ENCODE data around the gene NFATC1.

Gene NFATC1

GRCh38 chr18:79458917-79459803, 63.4 kb downstream of the NFATC1 start:
- CTCF ChIA-PET = no interaction called here
- H3K36me3 Mint-ChIP-seq = peaks cover 21% of the 10 kb centered on the region
- H3K4me1 Mint-ChIP-seq = peaks cover 7% of the 10 kb centered on the region
- H3K9me3 Mint-ChIP-seq = no peaks in the 10 kb centered on the region
- H3K27me3 Mint-ChIP-seq = no peaks in the 10 kb centered on the region
- H3K4me3 Mint-ChIP-seq = no peak overlapping the region
- DNase-seq = no peak
- H3K27ac Mint-ChIP-seq = peak overlapping the region; percentile 60

GRCh38 chr18:79459946-79460480, 64.3 kb downstream of the NFATC1 start:
- no peak for DNase-seq
- Mint-ChIP-seq H3K4me3 (no peak overlapping the region), H3K36me3 (peaks cover 21% of the 10 kb centered on the region), H3K9me3 (no peaks in the 10 kb centered on the region), H3K27me3 (no peaks in the 10 kb centered on the region), H3K27ac (peak overlapping the region; percentile 60), H3K4me1 (peaks cover 7% of the 10 kb centered on the region)
- CTCF ChIA-PET = no interaction called here

- Mint-ChIP-seq H3K4me3 (no peak overlapping the region), H3K27ac (no peak overlapping the region), H3K27me3 (no peaks in the 10 kb centered on the region), H3K36me3 (peaks cover 23% of the 10 kb centered on the region), H3K9me3 (no peaks in the 10 kb centered on the region), H3K4me1 (peaks cover 7% of the 10 kb centered on the region)
- DNase-seq = no peak
- CTCF ChIA-PET = no interaction called here
Measured at GRCh38 chr18:79460481-79461300, 65.0 kb downstream of the NFATC1 start.

- Mint-ChIP-seq H3K4me1 (peaks cover 7% of the 10 kb centered on the region), H3K27me3 (no peaks in the 10 kb centered on the region), H3K4me3 (no peak overlapping the region), H3K36me3 (peaks cover 23% of the 10 kb centered on the region), H3K9me3 (no peaks in the 10 kb centered on the region), H3K27ac (no peak overlapping the region)
- CTCF ChIA-PET = no interaction called here
- DNase-seq = no peak
Measured at GRCh38 chr18:79461627-79462026, 65.9 kb downstream of the NFATC1 start.

- no peaks in the 10 kb centered on the region for H3K9me3 Mint-ChIP-seq
- CTCF ChIA-PET = interaction anchor here (0.7 kb wide), 1 partner anchor 281 kb away, joined by 3 read pairs; no protein-coding TSS in a partner anchor
- H3K4me3 Mint-ChIP-seq = no peak overlapping the region
- DNase-seq = no peak
- no peaks in the 10 kb centered on the region for H3K27me3 Mint-ChIP-seq
- H3K36me3 Mint-ChIP-seq = peaks cover 25% of the 10 kb centered on the region
- peak overlapping the region; percentile 55 for H3K27ac Mint-ChIP-seq
- H3K4me1 Mint-ChIP-seq = peaks cover 11% of the 10 kb centered on the region
Measured at GRCh38 chr18:79463424-79463960, 67.8 kb downstream of the NFATC1 start.

GRCh38 chr18:79465392-79465991, 69.8 kb downstream of the NFATC1 start:
- no peak for DNase-seq
- H3K27me3 Mint-ChIP-seq = no peaks in the 10 kb centered on the region
- H3K27ac Mint-ChIP-seq = no peak overlapping the region
- H3K4me1 Mint-ChIP-seq = peaks cover 4% of the 10 kb centered on the region
- no peaks in the 10 kb centered on the region for H3K9me3 Mint-ChIP-seq
- CTCF ChIA-PET = no interaction called here
- no peak overlapping the region for H3K4me3 Mint-ChIP-seq
- H3K36me3 Mint-ChIP-seq = peaks cover 28% of the 10 kb centered on the region

- Mint-ChIP-seq H3K27ac (no peak overlapping the region), H3K4me1 (peaks cover 4% of the 10 kb centered on the region), H3K9me3 (no peaks in the 10 kb centered on the region), H3K27me3 (no peaks in the 10 kb centered on the region), H3K4me3 (no peak overlapping the region), H3K36me3 (peaks cover 34% of the 10 kb centered on the region)
- no peak for DNase-seq
- CTCF ChIA-PET = no interaction called here
Measured at GRCh38 chr18:79466591-79466990, 70.9 kb downstream of the NFATC1 start.

- no peak for DNase-seq
- H3K27me3 Mint-ChIP-seq = no peaks in the 10 kb centered on the region
- H3K27ac Mint-ChIP-seq = no peak overlapping the region
- peaks cover 33% of the 10 kb centered on the region for H3K36me3 Mint-ChIP-seq
- CTCF ChIA-PET = no interaction called here
- H3K9me3 Mint-ChIP-seq = no peaks in the 10 kb centered on the region
- no peak overlapping the region for H3K4me3 Mint-ChIP-seq
- H3K4me1 Mint-ChIP-seq = peaks cover 4% of the 10 kb centered on the region
Measured at GRCh38 chr18:79467126-79467525, 71.4 kb downstream of the NFATC1 start.

GRCh38 chr18:79468119-79468789, 72.5 kb downstream of the NFATC1 start:
- Mint-ChIP-seq H3K4me1 (peaks cover 4% of the 10 kb centered on the region), H3K4me3 (no peak overlapping the region), H3K36me3 (peaks cover 42% of the 10 kb centered on the region), H3K27ac (no peak overlapping the region), H3K27me3 (no peaks in the 10 kb centered on the region), H3K9me3 (peaks cover 2% of the 10 kb centered on the region)
- CTCF ChIA-PET = no interaction called here
- no peak for DNase-seq

- Mint-ChIP-seq H3K9me3 (peaks cover 2% of the 10 kb centered on the region), H3K4me1 (peaks cover 4% of the 10 kb centered on the region), H3K36me3 (peaks cover 42% of the 10 kb centered on the region), H3K27me3 (no peaks in the 10 kb centered on the region), H3K27ac (no peak overlapping the region), H3K4me3 (no peak overlapping the region)
- no peak for DNase-seq
- CTCF ChIA-PET = no interaction called here
Measured at GRCh38 chr18:79469309-79469708, 73.6 kb downstream of the NFATC1 start.

- CTCF ChIA-PET = no interaction called here
- Mint-ChIP-seq H3K4me1 (peaks cover 4% of the 10 kb centered on the region), H3K36me3 (peaks cover 42% of the 10 kb centered on the region), H3K27me3 (no peaks in the 10 kb centered on the region), H3K9me3 (peaks cover 2% of the 10 kb centered on the region), H3K27ac (no peak overlapping the region), H3K4me3 (no peak overlapping the region)
- DNase-seq = no peak
Measured at GRCh38 chr18:79469751-79470505, 74.2 kb downstream of the NFATC1 start.

- Mint-ChIP-seq H3K4me1 (peaks cover 4% of the 10 kb centered on the region), H3K27me3 (no peaks in the 10 kb centered on the region), H3K9me3 (peaks cover 2% of the 10 kb centered on the region), H3K36me3 (peaks cover 41% of the 10 kb centered on the region), H3K4me3 (no peak overlapping the region), H3K27ac (no peak overlapping the region)
- DNase-seq = no peak
- CTCF ChIA-PET = no interaction called here
Measured at GRCh38 chr18:79470547-79470946, 74.8 kb downstream of the NFATC1 start.

GRCh38 chr18:79471046-79471445, 75.3 kb downstream of the NFATC1 start:
- Mint-ChIP-seq H3K4me1 (peaks cover 4% of the 10 kb centered on the region), H3K36me3 (peaks cover 40% of the 10 kb centered on the region), H3K27ac (no peak overlapping the region), H3K27me3 (no peaks in the 10 kb centered on the region), H3K4me3 (no peak overlapping the region), H3K9me3 (peaks cover 2% of the 10 kb centered on the region)
- no peak for DNase-seq
- CTCF ChIA-PET = no interaction called here
